ENCODE data around the gene PTGR3. TPM values are rescaled to one million over a fixed set of nuclear protein-coding genes. Genes with fewer than 3 reads are reported as not detected.
A peak's percentile ranks its signal among the peaks of the same experiment; 100 is the strongest.

Gene PTGR3
- total and polyA plus RNA-seq, 8 donors: 7.2 to 23.0 (median 18.1) TPM

- intact Hi-C loops (cut with DNase I): no loop called here
These were observed 7.4 kb upstream of the PTGR3 start for GRCh38 chr18:75216212-75216910.

GRCh38 chr18:75215663-75216062 lies 6.7 kb upstream of the PTGR3 start:
- DNase-seq (no peak), ATAC-seq (no peak), FAIRE-seq (no peak)
- no peaks in the 10 kb centered on the region for H3K36me3 ChIP-seq
- H3K27ac ChIP-seq: peak overlapping the region in 1 of 4 donors; percentile 80
- TF ChIP-seq CTCF (IDR thresholded peaks at IDR 0.05): no peak
- intact Hi-C loops (cut with DNase I): no loop called here
- no peaks in the 10 kb centered on the region for H3K9me3 ChIP-seq
- no peaks in the 10 kb centered on the region for H3K27me3 ChIP-seq
- H3K4me1 ChIP-seq: peaks cover 4 to 38% (median 37%) of the 10 kb centered on the region in 3 donors
- WGBS, 2 donors: 85 to 86% methylated on average over 4 of the region's 4 CpGs
- no peak overlapping the region for H3K4me3 ChIP-seq

More at GRCh38 chr18:75216212-75216910, 7.4 kb upstream of the PTGR3 start:
- no peak for TF ChIP-seq CTCF (IDR thresholded peaks at IDR 0.05)
- peak overlapping the region in 1 of 4 donors; percentile 18 for H3K27ac ChIP-seq
- ATAC-seq (no peak), DNase-seq (no peak), FAIRE-seq (no peak)
- H3K4me1 ChIP-seq: peaks cover 4 to 38% (median 37%) of the 10 kb centered on the region in 3 donors
- no peaks in the 10 kb centered on the region for H3K9me3 ChIP-seq
- H3K36me3 ChIP-seq: no peaks in the 10 kb centered on the region
- H3K27me3 ChIP-seq: no peaks in the 10 kb centered on the region
- WGBS, 2 donors: 76 to 82% methylated on average over 7 of the region's 7 CpGs
- no peak overlapping the region for H3K4me3 ChIP-seq

- TF ChIP-seq CTCF (IDR thresholded peaks at IDR 0.05): no peak
- 41 to 43% methylated on average over 12 of the region's 12 CpGs for WGBS, 2 donors
- H3K4me1 ChIP-seq: peaks cover 4 to 43% (median 42%) of the 10 kb centered on the region in 3 donors
- H3K9me3 ChIP-seq: no peaks in the 10 kb centered on the region
- ATAC-seq (peak; percentile 38 to 69 (median 49)), FAIRE-seq (no peak), DNase-seq (no peak)
- no peak overlapping the region for H3K4me3 ChIP-seq
- no peaks in the 10 kb centered on the region for H3K27me3 ChIP-seq
- no peaks in the 10 kb centered on the region for H3K36me3 ChIP-seq
- H3K27ac ChIP-seq: peak overlapping the region in 2 of 4 donors; percentile 73 to 80
- intact Hi-C loops (cut with DNase I): no loop called here
These were observed 6.0 kb upstream of the PTGR3 start for GRCh38 chr18:75214766-75215510.

GRCh38 chr18:75214332-75214690 lies 5.4 kb upstream of the PTGR3 start:
- Histone ChIP-seq H3K4me1 (peaks cover 2 to 43% (median 37%) of the 10 kb centered on the region in 3 donors), H3K36me3 (no peaks in the 10 kb centered on the region), H3K27me3 (no peaks in the 10 kb centered on the region), H3K4me3 (no peak overlapping the region), H3K9me3 (no peaks in the 10 kb centered on the region), H3K27ac (peak overlapping the region in 2 of 4 donors; percentile 73 to 80)
- ATAC-seq (no peak), FAIRE-seq (no peak), DNase-seq (no peak)
- 29 to 32% methylated on average over 5 of the region's 5 CpGs for WGBS, 2 donors
- no peak for TF ChIP-seq CTCF (IDR thresholded peaks at IDR 0.05)
- intact Hi-C loops (cut with DNase I): no loop called here

Measured in pancreas (tissue), 10 donors.